Daoy (cell line): Measurements from ENCODE around the gene HTR4. TPM values are rescaled to one million over a fixed set of nuclear protein-coding genes. Genes with fewer than 3 reads are reported as not detected.
A peak's percentile ranks its signal among the peaks of the same experiment; 100 is the strongest.

Experiments
- DNase-seq: peaks from one replicate; pipeline ENCODE4 v3.0.0-alpha.2; 2015; ENCODE audit warnings: low read depth
- total RNA-seq: library from RNA; depleted of rRNA; stranded (reverse); fragments of >200 nt; shearing (Covaris generic); gene quantifications from 2 replicates; pipeline ENCODE4 v1.2.3, GENCODE V29; 2014

Gene HTR4
- total RNA-seq, 1 experiment from 2014 or later, result not detected

DNA sequence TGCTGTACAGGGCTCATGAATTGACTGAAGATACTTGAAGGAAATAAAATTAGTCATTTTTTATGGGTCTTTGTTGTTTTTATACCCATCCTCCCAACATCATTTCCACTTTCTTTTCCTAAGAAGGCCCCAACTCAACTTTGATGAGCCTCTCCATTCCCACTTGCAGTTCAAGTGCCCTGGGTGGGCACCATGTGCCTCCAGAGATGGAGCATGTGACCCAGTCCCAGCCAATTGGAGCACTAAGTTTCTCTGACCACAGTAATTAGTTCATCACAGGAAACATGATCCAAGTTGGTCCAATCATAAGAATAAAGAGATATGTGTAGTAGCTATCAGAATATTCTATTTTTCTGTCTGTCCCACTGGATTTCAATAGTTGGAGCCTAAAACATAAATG is 46.9 kb downstream of the HTR4 start:
- DNase-seq, result no peak

DNA sequence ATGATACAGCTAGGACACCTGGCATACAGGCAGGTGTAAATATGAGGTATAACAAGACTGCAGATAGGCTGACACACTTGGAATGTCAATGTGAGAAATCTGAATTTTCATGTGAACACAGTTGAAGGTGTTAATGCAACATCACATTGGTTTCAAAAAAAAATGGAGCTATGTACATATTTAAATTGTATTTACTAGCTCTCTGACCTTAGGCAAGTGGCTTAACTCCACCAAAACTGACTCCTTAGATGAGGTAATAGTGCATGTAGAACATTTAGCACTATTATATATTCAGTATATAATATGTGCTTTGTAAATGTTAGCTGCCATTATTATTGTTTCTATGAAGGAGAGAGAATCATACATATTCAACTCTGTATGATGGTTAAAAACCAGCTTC is 48.0 kb downstream of the HTR4 start:
- DNase-seq, result no peak

DNA sequence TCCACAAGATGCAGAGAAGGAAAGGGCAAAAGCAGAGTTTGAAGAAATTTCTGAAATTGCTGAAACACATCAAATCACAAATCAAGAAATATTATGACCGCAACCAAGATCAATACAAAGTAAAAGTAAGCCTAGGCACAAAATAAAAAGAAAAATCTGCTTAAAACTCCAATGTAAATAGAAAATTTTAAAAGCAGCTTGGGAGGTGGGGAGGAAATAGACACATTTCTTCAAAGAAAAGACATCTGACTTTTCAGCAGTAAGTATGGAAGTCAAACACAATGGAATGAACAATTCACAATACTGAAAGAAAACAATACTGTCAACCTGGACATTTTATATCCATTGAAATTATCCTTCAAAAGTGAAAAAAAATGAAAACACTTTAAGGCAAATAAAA is 55.1 kb downstream of the HTR4 start:
- no peak for DNase-seq

DNA sequence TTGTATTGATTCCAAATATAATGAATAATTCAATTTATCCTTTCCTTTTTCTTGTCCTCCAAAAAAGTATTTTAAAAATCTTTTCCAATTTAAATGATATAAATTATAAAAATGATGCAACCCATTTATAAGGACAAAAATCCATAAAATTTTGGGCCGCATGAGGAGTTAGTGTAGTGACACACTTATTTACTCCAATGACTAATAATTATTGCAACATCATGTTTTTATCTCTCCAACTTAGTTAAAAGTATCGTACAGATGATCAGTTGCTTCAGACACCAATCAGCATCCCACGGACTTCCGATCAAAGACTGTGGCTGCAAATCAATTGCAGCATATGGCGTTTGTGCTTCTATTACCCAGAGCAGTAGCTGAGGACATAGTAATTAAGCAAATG is 58.6 kb downstream of the HTR4 start:
- no peak for DNase-seq

DNA sequence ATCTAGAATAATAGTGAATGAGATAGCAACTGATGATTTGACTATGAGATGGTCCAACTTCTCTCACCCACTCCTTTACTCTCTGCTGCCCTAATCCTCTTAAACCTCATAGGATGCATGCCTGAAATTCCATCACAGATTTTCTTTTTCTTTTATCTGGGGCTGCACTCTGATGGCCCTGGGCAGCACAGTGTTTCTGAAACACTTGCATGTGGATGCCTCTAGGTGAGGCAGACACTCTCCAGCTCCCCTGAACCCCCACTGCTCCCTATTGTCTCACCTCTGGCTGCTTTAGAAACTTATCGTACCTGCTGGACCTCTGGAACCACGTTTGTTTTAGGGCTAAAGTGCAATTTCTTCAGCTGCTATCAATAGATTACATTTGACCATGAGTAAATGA is 67.5 kb downstream of the HTR4 start:
- no peak for DNase-seq

DNA sequence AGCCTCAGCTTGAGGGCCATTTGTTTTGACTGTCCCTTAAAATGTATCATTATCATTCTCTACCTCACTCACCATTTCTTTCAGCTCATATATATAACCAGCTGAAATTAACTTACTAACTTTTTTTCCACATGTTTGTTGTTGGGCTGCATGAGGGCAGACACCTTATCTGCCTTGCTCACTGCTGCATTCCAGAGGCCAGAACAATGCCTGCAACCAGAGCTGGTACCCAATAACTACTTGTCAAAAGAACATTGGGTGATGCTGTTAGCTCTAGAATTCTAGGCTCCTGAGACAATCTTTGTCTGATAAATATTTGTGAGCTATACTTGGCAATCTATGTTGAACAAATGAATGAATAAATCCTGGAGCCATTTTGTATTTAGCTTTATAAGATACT is 68.3 kb downstream of the HTR4 start:
- peak; percentile 4 for DNase-seq

DNA sequence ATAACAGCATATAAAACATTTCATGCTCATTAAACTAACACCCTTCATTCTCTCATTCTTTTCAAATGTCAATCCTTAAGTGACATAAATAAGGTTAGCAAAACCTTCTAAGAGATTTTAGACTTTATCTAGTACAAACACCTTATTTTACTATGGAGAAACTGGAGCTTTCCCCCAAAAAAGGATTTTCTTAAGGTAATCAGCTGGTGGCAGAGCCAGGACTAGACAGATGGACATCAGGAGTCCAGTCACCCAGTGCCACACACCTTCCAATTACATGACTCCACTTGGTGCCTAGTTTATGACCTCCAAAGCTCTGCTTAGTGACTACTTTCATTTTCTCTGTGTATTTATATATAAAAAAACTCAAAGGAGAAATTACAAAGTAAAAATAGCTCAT is 70.2 kb downstream of the HTR4 start:
- no peak for DNase-seq

DNA sequence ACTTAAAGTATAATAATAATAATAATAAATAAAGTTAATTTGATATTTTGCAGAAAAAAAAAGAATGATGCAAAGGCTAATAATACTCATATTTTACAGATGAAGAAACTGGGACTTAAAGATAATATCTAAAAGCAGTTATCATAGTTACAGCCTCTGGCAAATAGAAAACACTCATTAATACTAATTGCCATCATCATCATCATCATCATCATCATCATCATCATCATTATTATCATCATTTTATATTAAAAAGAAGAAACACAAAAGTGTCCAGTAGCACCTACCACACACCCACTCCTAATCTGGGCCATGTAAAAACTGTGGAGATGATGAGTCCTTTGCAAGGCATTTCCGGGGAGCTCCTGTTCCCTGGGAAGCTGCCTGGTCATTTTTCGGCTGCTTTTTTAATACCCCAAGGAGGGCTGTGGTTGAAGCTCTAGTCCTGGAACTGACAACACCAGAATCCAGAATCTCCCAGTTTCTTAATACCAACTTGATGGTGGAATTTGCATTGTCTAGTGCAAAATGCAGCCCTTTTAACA is 70.8 kb downstream of the HTR4 start:
- peak; percentile 28 for DNase-seq

DNA sequence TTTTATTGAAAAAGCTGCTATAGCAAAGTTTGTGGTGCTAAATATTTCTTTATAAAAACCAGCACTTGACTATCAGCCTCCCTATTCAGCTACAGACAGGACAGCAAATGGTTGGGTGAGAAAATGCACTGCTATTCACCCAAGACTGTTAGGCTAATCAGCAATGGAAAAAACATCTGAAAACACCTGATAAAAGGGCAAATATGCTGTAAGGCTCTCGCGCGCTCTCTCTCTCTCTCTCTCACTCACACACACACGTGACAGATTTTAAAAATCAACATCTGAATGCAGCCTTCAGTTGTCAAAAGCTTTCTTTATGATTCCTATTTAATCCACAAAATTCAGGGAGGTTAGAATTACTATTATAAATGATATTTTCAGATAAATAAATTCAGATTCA is 80.2 kb downstream of the HTR4 start:
- DNase-seq, result no peak

DNA sequence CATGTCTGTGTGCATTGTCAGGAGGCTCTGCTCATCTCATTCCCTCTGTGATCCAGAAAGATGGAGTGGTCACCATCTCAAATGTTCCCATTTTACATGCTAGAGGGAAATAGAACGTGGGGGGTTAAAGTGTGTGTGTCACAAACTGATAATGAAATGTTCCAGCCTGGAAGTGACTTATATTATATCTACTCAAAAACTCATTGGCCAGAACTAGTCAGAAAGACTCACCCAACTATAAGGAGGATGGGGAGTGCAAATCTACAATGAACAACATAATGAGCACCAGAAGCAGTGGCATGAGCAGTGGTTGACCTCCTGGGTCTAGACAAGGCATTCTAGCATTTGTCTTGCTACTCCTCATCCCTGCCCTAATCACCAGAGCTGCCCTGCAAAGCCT is 81.0 kb downstream of the HTR4 start:
- DNase-seq, result no peak

DNA sequence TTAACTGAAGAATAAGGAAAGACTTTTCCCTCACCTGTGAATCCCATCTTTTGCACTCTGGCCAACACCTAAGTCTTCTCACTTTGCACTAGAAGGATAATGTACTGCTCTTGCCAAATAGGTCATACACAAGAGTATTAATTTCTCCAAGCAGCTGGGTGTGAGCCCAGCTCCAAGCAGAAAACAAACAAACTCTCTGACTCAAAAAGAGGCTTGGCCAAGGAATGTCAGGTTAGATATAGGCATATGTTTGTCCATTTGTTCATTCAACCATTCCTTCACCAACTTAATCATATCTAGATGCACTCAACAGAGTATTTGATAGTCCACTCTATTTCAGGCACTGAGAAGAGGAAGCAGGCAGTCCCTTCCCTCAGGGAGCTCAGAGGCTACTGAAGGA is 84.4 kb downstream of the HTR4 start:
- DNase-seq, result no peak

DNA sequence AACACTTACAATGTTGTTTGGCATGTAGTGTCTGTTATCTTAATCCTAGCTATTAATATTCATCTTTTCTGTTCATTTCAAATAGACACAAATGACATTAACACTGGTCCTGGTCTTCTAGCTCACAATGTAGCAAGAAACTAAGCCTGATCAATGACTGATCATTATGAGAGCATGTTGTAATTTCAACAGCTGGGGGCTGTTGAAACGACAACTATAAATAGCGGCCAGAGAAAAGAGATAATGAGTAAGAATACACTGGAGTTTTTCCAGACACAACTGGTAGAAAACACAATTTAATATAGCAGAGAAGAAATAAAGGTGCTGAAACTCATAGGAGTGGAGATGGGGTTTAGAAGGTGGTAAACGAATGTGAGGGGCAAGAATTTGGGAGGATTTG is 89.2 kb downstream of the HTR4 start:
- DNase-seq, result no peak

DNA sequence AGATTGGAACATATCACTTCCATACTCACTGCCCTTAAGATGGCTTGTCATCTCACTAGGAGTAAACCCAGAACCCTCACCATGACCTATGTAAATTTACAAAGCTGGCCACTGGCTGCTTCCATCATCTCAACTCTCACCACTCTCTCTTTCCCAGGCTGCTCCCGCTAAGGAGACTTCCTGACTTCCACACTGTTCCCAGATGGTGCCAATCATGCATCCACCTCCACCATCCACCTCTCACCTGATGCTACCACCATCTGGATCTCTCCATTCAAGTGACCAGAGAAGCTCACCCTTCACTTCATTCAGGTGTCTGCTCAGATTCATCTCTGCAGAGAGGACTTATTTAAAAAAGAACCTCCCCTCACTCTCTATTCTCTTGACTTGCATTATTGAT is 91.3 kb downstream of the HTR4 start:
- DNase-seq, result no peak

DNA sequence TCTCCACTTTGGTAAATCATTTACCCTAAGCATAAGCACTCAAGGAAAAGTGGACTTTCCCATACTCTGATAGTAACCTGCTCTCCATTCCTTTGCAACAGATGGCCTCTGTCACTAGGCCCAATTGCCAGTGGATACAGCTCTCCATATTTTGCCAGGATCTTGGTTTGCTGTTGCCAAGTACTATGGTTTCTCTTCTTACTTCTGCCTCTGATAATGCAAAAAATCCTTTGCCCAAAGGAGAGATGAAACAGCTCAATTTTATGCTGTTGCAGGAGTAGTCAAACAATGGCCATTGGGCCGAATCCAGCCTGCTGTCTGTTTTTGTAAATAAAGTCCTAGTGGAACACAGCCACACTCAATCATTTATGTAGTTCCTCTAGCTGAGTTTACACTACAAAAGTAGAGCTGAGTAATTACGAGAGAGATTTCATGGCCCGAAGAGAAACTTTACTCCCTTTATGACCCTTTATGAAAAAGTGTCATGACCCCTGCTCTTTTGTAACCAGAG is 92.5 kb downstream of the HTR4 start:
- no peak for DNase-seq

DNA sequence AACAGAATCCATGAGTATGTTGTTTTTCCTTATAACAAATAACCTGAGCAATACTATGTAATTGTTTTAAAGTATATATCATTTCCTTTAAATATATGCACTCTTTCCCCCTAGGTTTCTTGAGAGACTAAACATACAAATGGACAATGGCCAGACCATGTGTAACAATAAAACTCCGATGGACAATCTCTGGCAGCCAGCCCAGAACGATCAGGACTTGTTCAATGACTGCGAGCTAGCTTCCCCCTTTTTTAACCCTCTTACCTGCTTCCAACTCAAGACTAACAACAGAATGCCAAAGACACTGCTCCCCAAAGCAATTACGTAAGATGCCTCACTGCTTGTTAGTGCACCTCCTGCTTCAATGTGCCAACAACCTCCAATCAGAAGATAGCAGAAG is 94.9 kb downstream of the HTR4 start:
- no peak for DNase-seq

DNA sequence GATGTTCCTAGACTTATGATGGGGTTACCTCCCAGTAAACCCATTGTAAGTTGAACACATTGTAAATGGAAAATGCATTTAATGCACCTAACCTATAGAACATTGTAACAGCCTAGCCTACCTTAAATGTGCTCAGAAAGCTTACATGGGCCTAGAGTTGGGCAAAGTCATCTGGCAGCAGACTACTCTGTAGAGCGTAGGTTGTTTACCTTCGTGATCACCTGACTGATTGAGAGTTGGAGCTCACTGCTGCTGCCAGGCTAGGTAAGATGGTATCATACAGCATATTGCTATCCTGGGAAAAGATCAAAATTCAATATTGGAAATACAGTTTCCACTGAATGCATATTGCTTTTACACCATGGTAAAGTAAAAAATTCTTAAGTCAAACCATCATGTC is 95.4 kb downstream of the HTR4 start:
- DNase-seq, result no peak

DNA sequence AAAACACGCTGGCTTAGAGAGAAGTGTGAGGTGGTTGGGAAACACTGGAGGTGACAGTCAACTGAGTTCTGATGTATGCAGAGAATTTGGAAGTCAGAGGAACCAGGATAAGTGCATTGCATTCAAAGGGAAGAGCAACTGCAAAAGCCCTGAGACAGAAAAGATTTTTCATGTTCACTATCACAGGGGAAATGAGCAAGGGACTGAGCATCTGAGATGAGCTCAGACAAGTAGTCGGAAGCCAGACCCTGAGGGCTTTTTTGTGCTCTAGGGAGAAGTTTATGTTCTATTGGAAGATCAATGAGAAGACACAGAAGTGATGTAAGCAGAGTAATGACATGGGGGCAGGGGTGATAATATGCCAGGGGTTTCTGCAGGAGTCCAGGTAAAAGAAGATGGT is 97.5 kb downstream of the HTR4 start:
- DNase-seq, result no peak

DNA sequence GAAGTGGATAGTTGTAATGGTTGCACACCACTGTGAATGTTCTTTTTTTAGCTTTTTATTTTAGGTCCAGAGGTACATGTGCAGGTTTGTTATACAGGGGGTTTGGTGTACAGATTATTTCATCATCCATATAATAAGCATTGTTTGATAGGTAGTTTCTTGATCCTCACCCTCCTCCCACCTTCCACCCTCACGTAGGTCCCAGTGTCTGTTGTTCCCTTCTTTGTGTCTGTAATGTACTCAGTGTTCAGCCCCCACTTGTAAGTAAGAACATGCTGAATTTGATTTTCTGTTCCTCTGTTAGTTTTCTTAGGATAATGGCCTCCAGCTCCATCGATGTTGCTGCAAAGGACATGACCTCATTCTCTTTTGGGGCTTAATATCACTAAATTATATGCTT is 99.7 kb downstream of the HTR4 start:
- DNase-seq, result no peak

DNA sequence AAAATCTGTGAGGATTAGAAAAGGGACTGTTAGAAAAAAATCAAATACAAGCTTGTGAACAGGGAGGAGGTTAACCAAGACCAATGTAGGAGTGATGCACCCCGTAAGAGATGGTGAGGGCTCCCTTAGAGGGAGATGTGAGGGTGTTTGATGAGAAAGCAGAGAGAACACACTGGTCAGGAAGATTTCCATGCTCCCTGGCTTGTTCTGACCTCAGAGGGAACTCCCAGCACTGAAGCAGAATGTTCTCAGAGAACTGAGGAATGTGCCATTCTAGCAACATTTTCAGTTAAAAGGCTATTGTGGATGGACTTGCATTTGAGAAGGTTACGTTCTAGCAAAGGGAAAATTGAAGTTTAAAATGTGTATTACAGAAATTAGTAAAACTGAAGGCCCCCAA is 110.6 kb downstream of the HTR4 start:
- DNase-seq, result no peak

DNA sequence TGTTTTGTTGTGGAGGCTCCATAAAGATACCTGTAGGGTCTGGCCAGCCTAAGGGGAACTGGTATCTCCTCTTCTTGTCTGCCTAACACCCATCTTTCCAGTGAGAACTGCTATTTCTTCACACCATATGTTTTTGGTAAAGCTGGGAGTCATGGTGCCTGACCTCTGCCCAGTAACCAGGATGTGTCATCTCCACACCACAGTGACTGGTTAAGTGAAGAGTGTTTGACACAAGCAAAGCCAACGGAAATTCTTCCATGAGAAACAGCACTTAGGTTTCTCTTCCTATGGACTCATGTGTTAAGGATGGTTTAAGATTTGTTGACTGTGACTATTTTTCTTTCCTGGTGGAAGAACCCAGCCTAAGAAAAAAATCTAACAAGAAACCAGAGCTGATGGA is 111.5 kb downstream of the HTR4 start:
- peak; percentile 47 for DNase-seq

DNA sequence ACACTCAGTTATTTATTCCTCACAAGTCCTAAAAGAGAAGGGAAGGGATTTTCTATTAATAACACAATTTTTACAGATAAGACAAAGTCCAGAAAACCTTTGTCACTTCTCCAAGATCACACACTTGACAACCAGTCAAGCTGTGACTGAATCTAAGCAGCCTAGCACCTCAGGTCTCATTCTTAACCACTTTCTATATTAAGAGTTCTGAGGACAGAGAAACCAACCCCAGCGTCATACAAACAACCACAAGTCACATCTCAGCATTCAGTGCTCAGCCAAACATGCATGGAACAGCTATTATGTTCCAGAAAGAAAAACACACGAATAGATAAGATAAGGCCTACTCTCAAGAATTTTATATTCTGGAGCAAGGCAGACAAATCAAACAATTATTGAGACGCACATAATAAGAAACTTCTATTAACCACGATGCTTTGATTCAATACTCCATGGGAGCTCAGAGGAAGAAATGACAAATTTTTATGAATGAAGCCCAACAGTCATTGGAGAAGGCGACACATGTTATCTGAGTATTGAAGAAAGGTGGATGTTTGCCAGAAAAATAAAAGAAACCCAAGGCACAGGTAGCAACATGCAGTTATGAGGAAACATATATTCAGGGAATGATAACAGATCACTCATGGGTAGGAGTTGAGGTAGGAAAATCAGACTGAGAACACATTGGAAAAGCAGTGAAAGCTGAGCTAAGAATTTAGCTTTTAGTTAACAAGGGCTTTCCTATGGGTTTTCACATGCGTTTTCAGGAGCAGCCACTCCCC is 113.1 kb downstream of the HTR4 start:
- no peak for DNase-seq

DNA sequence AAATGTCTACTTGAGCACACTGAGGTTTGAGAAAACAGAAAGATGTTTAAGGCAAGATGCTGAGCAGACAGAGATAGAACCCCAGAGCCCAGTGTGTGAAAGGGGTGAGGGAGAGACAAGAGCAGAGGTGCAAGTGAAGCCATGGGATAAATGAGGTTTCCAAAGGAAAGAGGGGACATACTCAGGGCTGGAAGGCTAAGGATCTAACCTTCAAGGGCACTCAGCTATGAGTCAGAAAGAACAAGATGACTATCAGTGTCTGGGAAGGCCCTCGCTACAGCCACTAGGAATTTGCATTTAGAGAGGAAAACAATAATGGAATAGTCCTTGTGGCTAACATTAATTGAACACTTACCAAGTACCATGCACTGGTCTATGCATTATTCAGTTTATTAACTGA is 113.7 kb downstream of the HTR4 start:
- no peak for DNase-seq

DNA sequence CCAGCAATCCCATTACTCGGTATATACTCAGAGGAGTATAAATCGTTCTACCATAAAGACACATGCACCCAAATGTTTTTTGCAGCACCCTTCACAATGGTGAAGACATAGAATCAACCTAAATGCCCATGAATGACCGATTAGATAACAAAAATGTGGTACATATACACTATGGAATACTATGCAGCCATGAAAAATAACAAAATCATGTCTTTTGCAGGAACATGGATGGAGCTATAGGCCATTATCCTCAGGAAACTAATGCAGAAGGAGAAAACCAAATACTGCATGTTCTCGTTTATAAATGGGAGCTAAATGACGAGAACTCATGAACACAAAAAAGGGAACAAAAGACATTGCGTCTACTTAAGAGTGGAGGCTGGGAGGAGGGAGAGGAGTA is 114.5 kb downstream of the HTR4 start:
- no peak for DNase-seq

DNA sequence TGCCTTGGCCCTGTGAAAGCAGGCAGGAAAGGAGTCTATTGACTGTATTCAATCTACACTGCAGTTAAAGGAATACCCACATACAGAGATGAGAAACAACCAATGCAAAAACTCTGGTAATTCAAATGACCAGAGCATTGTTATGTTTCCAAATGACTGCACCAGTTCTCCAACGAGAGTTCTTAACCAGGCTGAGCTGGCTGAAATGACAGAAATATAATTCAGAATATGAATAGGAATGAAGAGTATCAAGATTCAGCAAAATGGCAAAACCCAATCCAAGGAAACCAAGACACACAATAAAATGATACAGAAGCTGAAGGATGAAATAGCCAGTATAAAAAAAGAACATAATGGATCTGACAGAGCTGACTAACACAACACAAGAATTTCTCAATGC is 119.1 kb downstream of the HTR4 start:
- no peak for DNase-seq
